ENCODE results near the gene TRAFD1. TPM values are rescaled to one million over a fixed set of nuclear protein-coding genes. Genes with fewer than 3 reads are reported as not detected.

Gene TRAFD1
- total and polyA plus RNA-seq, 2 of the 13 experiments (the other 11 are each of a cell fraction or from before 2014, with no cell fraction given): 9.5 to 20.9 TPM

GRCh38 chr12:112091563-112091962 is 33.8 kb upstream of the TRAFD1 start:
- Histone ChIP-seq H3K36me3 (replicated peaks in 1 of 2; ENCODE audit: control insufficient read depth in 1 of 2, insufficient read depth in 2 of 2, low read length in 2 of 2) (peaks cover 16 to 68% of the 10 kb centered on the region in 2 experiments), H3K27me3 (ENCODE audit: control insufficient read depth in 1 of 2, insufficient read depth in 2 of 2, low read length in 2 of 2) (no peaks in the 10 kb centered on the region), H3K9ac (ENCODE audit: insufficient read depth, low read depth, low read length) (no peak overlapping the region), H4K20me1 (ENCODE audit: insufficient read depth, low read length) (0 out of 2 replicates have a peak, but pooled peaks cover 2% of the 10 kb centered on the region), H3K4me2 (ENCODE audit: low read depth, low read length) (no peak overlapping the region), H2AFZ (ENCODE audit: low read length) (no peak overlapping the region), H3K9me3 (ENCODE audit: low read length) (no peaks in the 10 kb centered on the region), H3K27ac (ENCODE audit: extremely low read length, insufficient read depth, low read length) (no peak overlapping the region), H3K79me2 (ENCODE audit: insufficient read depth, low read length) (peaks cover 36% of the 10 kb centered on the region), H3K4me1 (ENCODE audit: insufficient read depth, low read length) (no peaks in the 10 kb centered on the region), H3K4me3 (replicated peaks in 1 of 3; ENCODE audit: insufficient read depth in 1 of 3, low read depth in 2 of 3, low read length in 3 of 3) (no peak overlapping the region)
- ChIA-PET CTCF (ENCODE audit: low intra/inter-chr PET ratio, low total read pairs) (no interaction called here), POLR2A (no interaction called here)
- in situ Hi-C loops (cut with HindIII; ENCODE audit: extremely low pct_ligation_motif_present, low pct_unique_long_range_greater_than_20kb) (no loop called here), intact Hi-C loops (cut with micrococcal nuclease; ENCODE audit: unreplicated experiment) (no loop called here)
- TF ChIP-seq ZNF770 (CRISPR knock-in tag; IDR thresholded peaks at IDR 0.05): 0 out of 2 replicates have a peak, but pooled peaks have one; percentile 18
- TF ChIP-seq ZNF350 (CRISPR knock-in tag; IDR thresholded peaks at IDR 0.05; ENCODE audit: borderline replicate concordance, low read depth): no peak
- BruUV-seq (replicated peaks): no TSS peak
- ATAC-seq (no peak), DNase-seq (ENCODE audit: low spot score) (no peak), FAIRE-seq (no peak)
- 100% methylated on average over 3 of the region's 3 CpGs for WGBS (ENCODE audit: low lambda C conversion rate)

- ATAC-seq: no peak
- H4K20me1 ChIP-seq (ENCODE audit: insufficient read depth, low read length): 0 out of 2 replicates have a peak, but pooled peaks cover 12% of the 10 kb centered on the region
- FAIRE-seq: no peak
These were observed 29.3 kb upstream of the TRAFD1 start for GRCh38 chr12:112096070-112096469.

More at GRCh38 chr12:112096070-112096469, 29.3 kb upstream of the TRAFD1 start:
- Histone ChIP-seq H3K4me1 (ENCODE audit: insufficient read depth, low read length) (no peaks in the 10 kb centered on the region), H3K4me3 (replicated peaks in 1 of 3; ENCODE audit: insufficient read depth in 1 of 3, low read depth in 2 of 3, low read length in 3 of 3) (no peak overlapping the region), H3K9me3 (ENCODE audit: low read length) (no peaks in the 10 kb centered on the region), H3K27ac (ENCODE audit: extremely low read length, insufficient read depth, low read length) (no peak overlapping the region), H2AFZ (ENCODE audit: low read length) (no peak overlapping the region), H3K36me3 (replicated peaks in 1 of 2; ENCODE audit: control insufficient read depth in 1 of 2, insufficient read depth in 2 of 2, low read length in 2 of 2) (peaks cover 9 to 67% of the 10 kb centered on the region in 2 experiments), H3K79me2 (ENCODE audit: insufficient read depth, low read length) (peaks cover 65% of the 10 kb centered on the region), H3K9ac (ENCODE audit: insufficient read depth, low read depth, low read length) (no peak overlapping the region), H3K27me3 (ENCODE audit: control insufficient read depth in 1 of 2, insufficient read depth in 2 of 2, low read length in 2 of 2) (no peaks in the 10 kb centered on the region), H3K4me2 (ENCODE audit: low read depth, low read length) (no peak overlapping the region)
- POLR2A ChIA-PET: no interaction called here
- BruUV-seq (replicated peaks): no TSS peak
- TF ChIP-seq HNRNPK (IDR thresholded peaks at IDR 0.05; ENCODE audit: low read depth, low read length, poor library complexity, severe bottlenecking) (peak; percentile 18), ZXDC (CRISPR knock-in tag; IDR thresholded peaks at IDR 0.05) (no peak), RBFOX2 (IDR thresholded peaks at IDR 0.05; ENCODE audit: low read depth, low read length) (0 out of 2 replicates have a peak, but pooled peaks have one; percentile 25)
- CTCF ChIA-PET (ENCODE audit: low intra/inter-chr PET ratio, low total read pairs): no interaction called here
- intact Hi-C loops (cut with micrococcal nuclease; ENCODE audit: unreplicated experiment) (no loop called here), in situ Hi-C loops (cut with HindIII; ENCODE audit: extremely low pct_ligation_motif_present, low pct_unique_long_range_greater_than_20kb) (no loop called here)
- DNase-seq (ENCODE audit: low spot score): no peak
